Breast epithelium (tissue), 4 donors: ENCODE data around the gene TDRD10. TPM values are rescaled to one million over a fixed set of nuclear protein-coding genes. Genes with fewer than 3 reads are reported as not detected.

ENCODE experiments used
- DNase-seq, 2 donors: peaks; one replicate each; pipeline ENCODE4 v3.0.0-alpha.2; 2019; ENCODE audit warnings: low spot score in 2 of 2
- H3K27ac ChIP-seq, 2 donors: fragments of 200-600 bp; sonication (generic) in 1 of 2; one replicate each; pipeline ENCODE4 v1.5.1; 2016 to 2019; ENCODE audit warnings: mild to moderate bottlenecking in 1 of 2
- H3K27me3 ChIP-seq, 2 donors: fragments of 200-600 bp; sonication (generic) in 1 of 2; one replicate each; pipeline versions ENCODE4 v1.5.1 to v1.6.0; 2017 to 2019; ENCODE audit warnings: control low read depth in 1 of 2, mild to moderate bottlenecking in 1 of 2
- H3K36me3 ChIP-seq: fragments of 200-600 bp; one replicate; pipeline ENCODE4 v1.5.1; 2019
- H3K4me1 ChIP-seq, 2 donors: fragments of 200-600 bp; sonication (generic); one replicate each; pipeline ENCODE4 v1.5.1; 2016 to 2019; ENCODE audit warnings: control low read depth in 1 of 2
- H3K4me3 ChIP-seq, 3 donors: fragments of 200-600 bp; sonication (generic); 1 replicate in 2 of 3; 2 replicates in 1 of 3; pipeline ENCODE4 v1.5.1; 2016 to 2019; ENCODE audit warnings: mild to moderate bottlenecking in 3 of 3, moderate library complexity in 2 of 3
- H3K9me3 ChIP-seq, 2 donors: fragments of 200-600 bp; sonication (generic) in 1 of 2; one replicate each; pipeline ENCODE4 v1.5.1; 2016 to 2019; ENCODE audit warnings: control low read depth in 1 of 2
- POLR2A ChIP-seq: fragments of 450-650 bp; IDR thresholded peaks from one replicate; pipeline ENCODE4 v1.6.1; 2016; ENCODE audit warnings: antibody characterized with exemption, mild to moderate bottlenecking, moderate library complexity
- POLR2AphosphoS5 ChIP-seq, 3 donors: sonication (generic); formaldehyde crosslinking; IDR thresholded peaks; one replicate each; pipeline ENCODE4 v1.6.1; 2017; ENCODE audit warnings: antibody characterized with exemption in 3 of 3
- intact Hi-C: fragments of 100-400 bp; cut with DNase I; formaldehyde crosslinking; loops from one replicate; pipeline ENCODE4 v1.15.1; 2023; ENCODE audit warnings: low total_unique reads
- total RNA-seq, 3 donors: library from RNA; depleted of rRNA; stranded (reverse); fragments of >200 nt; gene quantifications; one replicate each; pipeline ENCODE4 v1.1.0, GENCODE V29; 2016
- TF ChIP-seq, protein P1 (sequence below), 3 donors: fragments of 450-650 bp; IDR thresholded peaks; one replicate each; pipeline ENCODE4 v1.5.1; 2016 to 2017; ENCODE audit warnings: antibody characterized with exemption in 3 of 3, mild to moderate bottlenecking in 3 of 3, moderate library complexity in 3 of 3

TDRD10 gene
- total RNA-seq, 3 donors from 2014 or later: 2.9 to 5.6 (median 5.6) TPM

DNA sequence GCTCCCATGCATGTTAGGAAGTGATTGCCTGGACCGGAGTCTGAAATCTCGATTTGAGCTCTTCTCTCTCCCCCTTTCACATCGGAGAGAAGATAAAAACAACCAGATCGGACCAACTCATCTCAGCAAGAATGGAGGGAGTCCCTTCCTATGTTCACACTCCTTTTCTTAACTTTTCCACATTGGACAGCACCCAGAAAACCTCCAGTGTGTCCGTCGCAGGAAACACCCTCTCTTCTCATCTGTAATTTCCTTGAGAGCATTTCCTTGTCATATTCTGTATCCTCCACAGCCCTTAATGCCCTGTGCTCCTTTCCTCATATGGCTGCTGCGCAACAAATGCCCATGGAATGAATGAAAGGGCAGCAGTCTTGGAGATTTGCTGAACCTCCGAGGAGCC, 1.5 kb upstream of the TDRD10 start:
- intact Hi-C loops: no loop called here
- Histone ChIP-seq H3K36me3 (no peaks in the 10 kb centered on the region), H3K4me3 (peak overlapping the region; percentile 59 to 70 (median 59)), H3K9me3 (no peaks in the 10 kb centered on the region), H3K27me3 (peaks cover 0 to 12% of the 10 kb centered on the region in 2 donors), H3K4me1 (no peaks in the 10 kb centered on the region), H3K27ac (no peak overlapping the region)
- no peak for DNase-seq
- no peak for TF ChIP-seq POLR2A
- TF ChIP-seq, protein P1, sequence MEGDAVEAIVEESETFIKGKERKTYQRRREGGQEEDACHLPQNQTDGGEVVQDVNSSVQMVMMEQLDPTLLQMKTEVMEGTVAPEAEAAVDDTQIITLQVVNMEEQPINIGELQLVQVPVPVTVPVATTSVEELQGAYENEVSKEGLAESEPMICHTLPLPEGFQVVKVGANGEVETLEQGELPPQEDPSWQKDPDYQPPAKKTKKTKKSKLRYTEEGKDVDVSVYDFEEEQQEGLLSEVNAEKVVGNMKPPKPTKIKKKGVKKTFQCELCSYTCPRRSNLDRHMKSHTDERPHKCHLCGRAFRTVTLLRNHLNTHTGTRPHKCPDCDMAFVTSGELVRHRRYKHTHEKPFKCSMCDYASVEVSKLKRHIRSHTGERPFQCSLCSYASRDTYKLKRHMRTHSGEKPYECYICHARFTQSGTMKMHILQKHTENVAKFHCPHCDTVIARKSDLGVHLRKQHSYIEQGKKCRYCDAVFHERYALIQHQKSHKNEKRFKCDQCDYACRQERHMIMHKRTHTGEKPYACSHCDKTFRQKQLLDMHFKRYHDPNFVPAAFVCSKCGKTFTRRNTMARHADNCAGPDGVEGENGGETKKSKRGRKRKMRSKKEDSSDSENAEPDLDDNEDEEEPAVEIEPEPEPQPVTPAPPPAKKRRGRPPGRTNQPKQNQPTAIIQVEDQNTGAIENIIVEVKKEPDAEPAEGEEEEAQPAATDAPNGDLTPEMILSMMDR (IDR thresholded peaks at IDR 0.05): no peak
- no peak for TF ChIP-seq POLR2AphosphoS5 (IDR thresholded peaks at IDR 0.05)

- Histone ChIP-seq H3K27me3 (peaks cover 0 to 12% of the 10 kb centered on the region in 2 donors), H3K36me3 (no peaks in the 10 kb centered on the region), H3K27ac (peak overlapping the region; percentile 13 to 70), H3K4me3 (peak overlapping the region; percentile 59 to 70 (median 59)), H3K9me3 (no peaks in the 10 kb centered on the region), H3K4me1 (no peaks in the 10 kb centered on the region)
- TF ChIP-seq POLR2A: no peak
- TF ChIP-seq POLR2AphosphoS5 (IDR thresholded peaks at IDR 0.05): peak in 1 of 3 donors; percentile 68
- peak; percentile 49 to 61 for DNase-seq
- intact Hi-C loops: no loop called here
Observed at GRCh38 chr1:154501423-154502065, 475 bp upstream of the TDRD10 start.

GRCh38 chr1:154502744-154503115, 711 bp downstream of the TDRD10 start:
- DNase-seq: no peak
- Histone ChIP-seq H3K9me3 (no peaks in the 10 kb centered on the region), H3K4me3 (peak overlapping the region; percentile 59 to 70 (median 59)), H3K36me3 (no peaks in the 10 kb centered on the region), H3K27ac (peak overlapping the region in 1 of 2 donors; percentile 70), H3K4me1 (no peaks in the 10 kb centered on the region), H3K27me3 (peaks cover 0 to 12% of the 10 kb centered on the region in 2 donors)
- TF ChIP-seq POLR2AphosphoS5 (IDR thresholded peaks at IDR 0.05) (no peak), POLR2A (no peak)
- intact Hi-C loops: no loop called here

DNA sequence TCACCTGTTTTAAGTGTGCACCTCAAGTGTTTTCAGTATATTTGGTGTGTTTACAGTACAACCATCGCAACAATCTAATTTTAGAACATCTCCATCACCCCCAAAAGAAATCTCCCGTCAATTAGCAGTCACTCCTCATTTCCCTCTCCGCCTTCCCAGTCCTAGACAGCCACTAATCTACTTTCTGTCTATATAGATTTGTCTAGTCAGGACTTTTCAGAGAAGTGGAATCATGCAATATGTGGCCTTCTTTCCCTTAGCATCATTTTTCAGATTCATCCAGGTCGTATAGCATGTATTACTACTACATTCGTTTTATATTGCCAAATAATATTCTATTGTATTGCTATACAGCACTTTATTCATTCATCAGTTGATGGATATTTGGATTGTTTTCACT, 1.9 kb downstream of the TDRD10 start:
- intact Hi-C loops: no loop called here
- H3K27me3 ChIP-seq: peaks cover 0 to 12% of the 10 kb centered on the region in 2 donors
- no peaks in the 10 kb centered on the region for H3K9me3 ChIP-seq
- no peak overlapping the region for H3K27ac ChIP-seq
- H3K36me3 ChIP-seq: no peaks in the 10 kb centered on the region
- H3K4me3 ChIP-seq: no peak overlapping the region
- no peaks in the 10 kb centered on the region for H3K4me1 ChIP-seq
- DNase-seq: no peak
- no peak for TF ChIP-seq POLR2AphosphoS5 (IDR thresholded peaks at IDR 0.05)
- TF ChIP-seq POLR2A: no peak

GRCh38 chr1:154512760-154513159, 10.7 kb downstream of the TDRD10 start:
- intact Hi-C loops: no loop called here
- TF ChIP-seq POLR2AphosphoS5 (IDR thresholded peaks at IDR 0.05): no peak
- TF ChIP-seq, protein P1 (IDR thresholded peaks at IDR 0.05): no peak
- no peak for TF ChIP-seq POLR2A
- Histone ChIP-seq H3K4me3 (no peak overlapping the region), H3K36me3 (no peaks in the 10 kb centered on the region), H3K9me3 (no peaks in the 10 kb centered on the region), H3K27me3 (no peaks in the 10 kb centered on the region), H3K27ac (no peak overlapping the region), H3K4me1 (no peaks in the 10 kb centered on the region)
- no peak for DNase-seq

DNA sequence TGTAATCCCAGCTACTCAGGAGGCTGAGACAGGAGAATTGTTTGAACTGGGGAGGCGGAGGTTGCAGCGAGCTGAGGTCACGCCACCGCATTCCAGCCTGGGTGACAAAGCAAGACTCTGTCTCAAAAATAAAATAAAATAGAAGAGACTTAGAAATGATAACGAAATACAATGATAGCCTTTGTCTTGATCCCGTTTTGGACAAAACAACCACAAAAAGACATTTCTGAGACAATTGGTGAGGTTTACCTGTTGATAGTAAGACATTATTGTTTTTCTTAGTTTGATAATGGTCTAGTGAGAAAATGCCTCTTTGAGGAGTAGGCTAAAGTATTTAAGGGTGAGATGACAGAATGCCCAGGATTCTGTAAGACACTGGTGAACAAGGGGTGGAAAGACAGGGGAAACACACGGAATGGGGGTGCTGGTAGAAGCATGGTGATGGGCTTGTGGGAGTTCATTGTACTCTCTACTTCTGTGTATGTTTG, 12.1 kb downstream of the TDRD10 start:
- H3K27me3 ChIP-seq: no peaks in the 10 kb centered on the region
- H3K4me3 ChIP-seq: no peak overlapping the region
- DNase-seq: no peak
- H3K36me3 ChIP-seq: no peaks in the 10 kb centered on the region
- intact Hi-C loops: no loop called here
- H3K4me1 ChIP-seq: no peaks in the 10 kb centered on the region
- TF ChIP-seq POLR2A: no peak
- TF ChIP-seq POLR2AphosphoS5 (IDR thresholded peaks at IDR 0.05): no peak
- TF ChIP-seq, protein P1 (IDR thresholded peaks at IDR 0.05): no peak
- H3K9me3 ChIP-seq: no peaks in the 10 kb centered on the region
- H3K27ac ChIP-seq: no peak overlapping the region
